SK-N-SH (cell line): ENCODE results near the gene ZNF304.

Source experiments
- CTCF ChIP-seq: fragments of 200-600 bp; sonication (generic); IDR thresholded peaks from 2 replicates; pipeline ENCODE4 v1.6.1; 2017; ENCODE audit warnings: antibody characterized with exemption, mild to moderate bottlenecking, moderate library complexity
- GABPA ChIP-seq: IDR thresholded peaks from 2 replicates; pipeline ENCODE4 v1.4.0; 2012; ENCODE audit warnings: low read depth, mild to moderate bottlenecking
- JUND ChIP-seq: IDR thresholded peaks from 2 replicates; pipeline ENCODE4 v1.4.0; 2012
- POLR2AphosphoS5 ChIP-seq: IDR thresholded peaks from 2 replicates; pipeline ENCODE4 v1.6.1; 2012; ENCODE audit warnings: low read depth, low read length
- REST ChIP-seq: IDR thresholded peaks from 2 replicates; pipeline ENCODE4 v1.6.1; 2012; ENCODE audit warnings: mild to moderate bottlenecking, low read depth, low read length, moderate library complexity
- RFX5 ChIP-seq: IDR thresholded peaks from 2 replicates; pipeline ENCODE4 v1.6.1; 2012; ENCODE audit warnings: mild to moderate bottlenecking, improper control_type of control experiment, low read length
- RXRA ChIP-seq: IDR thresholded peaks from 2 replicates; pipeline ENCODE4 v1.4.0; 2012; ENCODE audit warnings: low read depth, mild to moderate bottlenecking, borderline replicate concordance
- SMC3 ChIP-seq: IDR thresholded peaks from 2 replicates; pipeline ENCODE4 v1.6.1; 2012; ENCODE audit warnings: low read depth, low read length, improper control_type of control experiment
- TAF1 ChIP-seq: IDR thresholded peaks from 2 replicates; pipeline ENCODE4 v1.6.1; 2012; ENCODE audit warnings: low read depth, mild to moderate bottlenecking, low read length, moderate library complexity, borderline replicate concordance

GRCh38 chr19:57321116-57321515 is 30.0 kb upstream of the ZNF304 start:
- TF ChIP-seq CTCF (no peak), GABPA (no peak), REST (no peak), TAF1 (no peak), POLR2AphosphoS5 (no peak), RXRA (no peak), JUND (no peak), RFX5 (no peak), SMC3 (no peak)
